GM19455 (cell line): ENCODE results near the gene SYNPO2L.
"Not testable (repeated sequence)": the region's sequence is repeated elsewhere in the genome, so short reads cannot be mapped to it uniquely, and the experiment has no call there.

ENCODE experiments used
- ATAC-seq: cut with Tn5 transposase; IDR thresholded peaks from one replicate; pipeline ENCODE4 v1.9.1; 2021; ENCODE audit not compliant: unreplicated experiment

SYNPO2L gene

DNA sequence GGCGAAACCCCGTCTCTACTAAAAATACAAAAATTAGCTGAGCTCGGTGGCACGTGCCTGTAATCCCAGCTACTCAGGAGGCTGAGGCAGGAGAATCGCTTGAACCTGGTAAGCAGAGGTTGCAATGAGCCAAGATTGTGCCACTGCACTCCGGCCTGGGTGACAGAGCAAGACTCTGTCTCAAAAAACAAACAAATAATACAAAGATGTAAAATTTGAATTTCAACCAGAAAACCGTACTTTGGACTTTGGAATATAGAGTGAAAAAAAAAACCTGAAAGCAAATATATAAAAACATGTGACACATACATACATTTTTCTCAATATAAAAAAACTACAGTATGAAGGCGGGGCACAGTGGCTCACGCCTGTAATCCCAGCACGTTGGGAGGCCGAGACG, 34.9 kb downstream of the SYNPO2L start:
- not testable (repeated sequence) for ATAC-seq

DNA sequence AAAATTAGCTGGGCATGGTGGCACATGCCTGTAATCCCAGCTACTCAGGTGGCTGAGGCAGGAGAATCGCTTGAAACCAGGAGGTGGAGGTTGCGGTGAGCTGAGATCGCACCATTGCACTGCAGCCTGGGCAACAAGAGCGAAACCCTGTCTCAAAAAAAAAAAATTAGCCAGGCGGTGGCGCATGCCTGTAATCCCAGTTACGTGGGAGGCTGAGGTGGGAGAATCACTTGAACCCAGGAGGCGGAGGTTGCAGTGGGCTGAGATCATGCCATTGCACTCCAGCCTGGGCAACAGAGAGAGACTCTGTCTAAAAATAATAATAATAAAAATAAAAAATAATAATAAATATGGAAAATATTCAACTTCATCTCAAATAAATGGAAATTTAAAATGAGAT, 38.7 kb downstream of the SYNPO2L start:
- ATAC-seq = not testable (repeated sequence)

DNA sequence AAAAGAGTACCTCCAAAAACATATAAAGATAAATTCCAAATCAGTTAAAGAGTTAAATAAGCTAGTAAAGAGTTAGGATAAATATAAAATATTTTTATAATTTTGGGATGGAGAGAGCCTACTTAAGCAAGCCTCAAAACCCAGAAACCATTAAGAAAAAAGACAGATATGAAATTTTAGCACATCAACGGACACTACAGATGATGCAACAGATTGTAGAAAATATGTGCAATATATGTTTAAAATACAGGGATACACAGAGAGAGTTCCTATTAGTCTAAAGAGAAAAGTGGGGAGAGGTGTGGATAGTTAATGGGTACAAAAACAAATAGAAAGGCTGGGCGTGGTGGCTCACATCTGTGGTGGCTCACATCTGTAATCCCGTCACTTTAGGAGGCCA, 41.1 kb downstream of the SYNPO2L start:
- ATAC-seq = no peak

DNA sequence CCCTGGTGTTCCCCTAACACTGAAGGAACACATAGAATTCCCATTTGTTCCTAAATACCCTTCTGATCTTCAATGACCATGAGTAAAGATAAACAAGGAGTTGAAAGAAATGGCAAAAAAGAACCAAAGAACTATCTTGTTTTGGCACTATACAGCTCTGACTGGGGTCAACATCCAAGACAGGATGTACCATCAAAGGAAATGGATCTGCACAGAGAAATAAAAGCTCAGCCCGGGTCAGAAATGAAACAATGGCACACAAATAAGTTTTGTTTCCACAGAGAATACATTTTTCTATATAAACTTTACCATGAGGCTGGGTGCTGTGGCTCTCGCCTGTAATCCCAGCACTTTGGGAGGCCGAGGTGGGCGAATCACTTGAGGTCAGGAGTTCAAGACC, 46.7 kb downstream of the SYNPO2L start:
- ATAC-seq = no peak

DNA sequence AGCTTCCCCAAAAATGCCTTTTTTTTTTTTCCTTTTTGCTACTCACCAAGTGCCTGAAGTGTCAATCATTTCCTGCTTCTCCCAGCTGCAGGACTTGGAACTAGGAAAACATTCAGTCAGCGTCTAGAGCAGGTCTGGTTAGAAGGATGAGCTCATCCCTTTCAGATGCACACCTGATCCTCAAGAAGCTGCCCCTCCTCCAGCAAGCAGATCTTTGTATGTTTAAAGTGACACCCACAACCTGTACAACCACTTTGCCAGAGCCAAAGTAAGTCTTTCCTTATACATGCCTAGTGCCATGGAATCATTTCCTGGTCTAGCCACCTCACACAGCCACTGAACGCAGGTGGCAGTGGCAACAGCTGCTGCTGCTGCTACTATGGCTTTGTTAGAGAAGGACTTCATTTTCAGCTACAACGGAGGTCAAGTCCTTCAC, 54.3 kb downstream of the SYNPO2L start:
- ATAC-seq = no peak

DNA sequence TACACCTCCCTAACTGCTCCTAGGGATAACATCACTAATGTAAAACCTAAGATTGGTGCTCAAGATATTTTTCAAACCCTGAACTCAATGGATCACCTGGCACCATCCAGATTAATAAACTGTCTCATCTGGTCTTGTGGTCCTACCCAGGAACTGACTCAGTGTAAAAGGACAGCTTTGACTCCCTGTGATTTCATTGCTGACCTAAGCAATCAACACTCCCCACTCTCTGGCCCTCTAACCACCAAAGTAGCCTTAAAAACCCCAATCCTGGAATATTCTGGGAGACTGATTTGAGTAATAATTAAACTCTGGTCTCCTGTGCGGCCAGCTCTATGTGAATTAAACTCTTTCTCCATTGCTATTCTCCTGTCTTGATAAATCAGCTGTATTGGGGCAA, 58.5 kb downstream of the SYNPO2L start:
- no peak for ATAC-seq
